ENCODE results near the gene SLC6A7. TPM values are rescaled to one million over a fixed set of nuclear protein-coding genes. Genes with fewer than 3 reads are reported as not detected.

SLC6A7 gene
- total and polyA plus RNA-seq, 9 donors, result 0.31 to 1.3 (median 0.75) TPM

DNA sequence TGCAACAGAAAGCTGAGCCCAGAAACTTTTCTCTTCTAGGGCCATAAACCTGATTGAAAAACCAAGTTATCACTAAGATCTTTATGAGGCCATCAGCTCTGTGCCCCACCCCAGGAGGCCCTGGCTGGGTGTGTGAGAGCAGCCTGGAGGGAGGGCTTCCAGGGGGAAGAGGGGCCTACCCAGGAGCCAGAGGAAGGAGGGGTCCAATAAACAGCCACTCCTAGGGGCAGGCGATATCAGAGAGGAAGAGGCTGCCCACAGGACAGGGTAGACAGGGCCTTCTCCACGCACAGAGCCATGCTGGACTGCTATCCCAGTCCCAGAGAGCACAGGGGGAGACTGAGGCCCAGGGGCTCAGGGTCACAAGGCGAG, 27.7 kb upstream of the SLC6A7 start:
- peaks cover 10% of the 10 kb centered on the region for H3K27me3 ChIP-seq (ENCODE audit: control insufficient read depth, insufficient read depth, low read length)
- no peak overlapping the region for H3K4me3 ChIP-seq (ENCODE audit: low read length)
- H3K4me1 ChIP-seq (ENCODE audit: control insufficient read depth, insufficient read depth, low read length), result peaks cover 82% of the 10 kb centered on the region
- no peak overlapping the region for H3K27ac ChIP-seq (ENCODE audit: low read length)
- H3K36me3 ChIP-seq (ENCODE audit: control insufficient read depth, insufficient read depth, low read length), result no peaks in the 10 kb centered on the region
- WGBS (ENCODE audit: insufficient coverage), result 84% methylated on average over 3 of the region's 3 CpGs
- no peak for DNase-seq
- no peaks in the 10 kb centered on the region for H3K9me3 ChIP-seq (replicated peaks; ENCODE audit: control insufficient read depth, low read depth, low read length)

- H3K4me1 ChIP-seq (ENCODE audit: control insufficient read depth, insufficient read depth, low read length), result peaks cover 74% of the 10 kb centered on the region
Observed at GRCh38 chr5:150163035-150163434, 26.8 kb upstream of the SLC6A7 start.

DNA sequence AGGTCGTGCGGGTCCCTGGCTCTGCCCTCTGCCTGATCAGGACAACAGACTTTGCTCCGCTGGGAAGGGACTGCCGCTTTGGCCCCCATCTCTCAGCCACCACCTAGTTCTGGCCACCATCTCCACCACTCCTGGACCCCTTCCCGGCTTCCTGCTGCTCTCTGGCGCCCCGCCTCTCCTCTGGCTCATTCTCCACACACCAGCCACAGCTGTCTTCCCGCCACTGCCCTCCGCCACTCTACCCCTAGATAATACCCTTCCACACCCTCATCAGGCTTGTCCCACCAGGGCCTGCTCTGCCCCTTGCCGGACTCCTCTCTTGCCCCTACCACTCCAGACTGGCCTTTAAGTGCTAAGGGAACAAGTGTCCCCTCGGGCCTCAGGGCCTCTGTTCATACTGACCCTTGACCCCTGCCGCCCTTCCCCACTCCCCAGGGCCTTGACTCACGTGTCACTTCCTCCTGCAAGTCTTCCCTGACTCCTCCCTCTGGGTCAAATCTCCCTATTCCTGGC, 26.3 kb upstream of the SLC6A7 start:
- peaks cover 22% of the 10 kb centered on the region for H3K27me3 ChIP-seq (ENCODE audit: control insufficient read depth, insufficient read depth, low read length)
- H3K4me1 ChIP-seq (ENCODE audit: control insufficient read depth, insufficient read depth, low read length), result peaks cover 72% of the 10 kb centered on the region
- no peaks in the 10 kb centered on the region for H3K9me3 ChIP-seq (replicated peaks; ENCODE audit: control insufficient read depth, low read depth, low read length)
- peak overlapping the region; percentile 47 for H3K27ac ChIP-seq (ENCODE audit: low read length)
- H3K36me3 ChIP-seq (ENCODE audit: control insufficient read depth, insufficient read depth, low read length), result no peaks in the 10 kb centered on the region
- H3K4me3 ChIP-seq (ENCODE audit: low read length), result no peak overlapping the region
- WGBS (ENCODE audit: insufficient coverage), result 14% methylated on average over 13 of the region's 13 CpGs
- peak; percentile 88 for DNase-seq

More at GRCh38 chr5:150163035-150163434, 26.8 kb upstream of the SLC6A7 start:
- Histone ChIP-seq H3K36me3 (ENCODE audit: control insufficient read depth, insufficient read depth, low read length) (no peaks in the 10 kb centered on the region), H3K4me3 (ENCODE audit: low read length) (no peak overlapping the region), H3K9me3 (replicated peaks; ENCODE audit: control insufficient read depth, low read depth, low read length) (no peaks in the 10 kb centered on the region), H3K27ac (ENCODE audit: low read length) (peak overlapping the region; percentile 47), H3K27me3 (ENCODE audit: control insufficient read depth, insufficient read depth, low read length) (peaks cover 19% of the 10 kb centered on the region)
- no peak for DNase-seq
- no CpG with 5 or more reads among the region's 3 CpGs for WGBS (ENCODE audit: insufficient coverage)

- Histone ChIP-seq H3K36me3 (ENCODE audit: control insufficient read depth, insufficient read depth, low read length) (no peaks in the 10 kb centered on the region), H3K4me3 (ENCODE audit: low read length) (no peak overlapping the region), H3K4me1 (ENCODE audit: control insufficient read depth, insufficient read depth, low read length) (peaks cover 70% of the 10 kb centered on the region), H3K27ac (ENCODE audit: low read length) (peak overlapping the region; percentile 47), H3K9me3 (replicated peaks; ENCODE audit: control insufficient read depth, low read depth, low read length) (no peaks in the 10 kb centered on the region), H3K27me3 (ENCODE audit: control insufficient read depth, insufficient read depth, low read length) (peaks cover 30% of the 10 kb centered on the region)
- DNase-seq, result peak; percentile 96
- WGBS (ENCODE audit: insufficient coverage), result 37% methylated on average over 4 of the region's 6 CpGs
Observed at GRCh38 chr5:150164211-150164980, 25.5 kb upstream of the SLC6A7 start.

- 63% methylated on average over 22 of the region's 27 CpGs for WGBS (ENCODE audit: insufficient coverage)
Observed at GRCh38 chr5:150166037-150166649, 23.7 kb upstream of the SLC6A7 start.

DNA sequence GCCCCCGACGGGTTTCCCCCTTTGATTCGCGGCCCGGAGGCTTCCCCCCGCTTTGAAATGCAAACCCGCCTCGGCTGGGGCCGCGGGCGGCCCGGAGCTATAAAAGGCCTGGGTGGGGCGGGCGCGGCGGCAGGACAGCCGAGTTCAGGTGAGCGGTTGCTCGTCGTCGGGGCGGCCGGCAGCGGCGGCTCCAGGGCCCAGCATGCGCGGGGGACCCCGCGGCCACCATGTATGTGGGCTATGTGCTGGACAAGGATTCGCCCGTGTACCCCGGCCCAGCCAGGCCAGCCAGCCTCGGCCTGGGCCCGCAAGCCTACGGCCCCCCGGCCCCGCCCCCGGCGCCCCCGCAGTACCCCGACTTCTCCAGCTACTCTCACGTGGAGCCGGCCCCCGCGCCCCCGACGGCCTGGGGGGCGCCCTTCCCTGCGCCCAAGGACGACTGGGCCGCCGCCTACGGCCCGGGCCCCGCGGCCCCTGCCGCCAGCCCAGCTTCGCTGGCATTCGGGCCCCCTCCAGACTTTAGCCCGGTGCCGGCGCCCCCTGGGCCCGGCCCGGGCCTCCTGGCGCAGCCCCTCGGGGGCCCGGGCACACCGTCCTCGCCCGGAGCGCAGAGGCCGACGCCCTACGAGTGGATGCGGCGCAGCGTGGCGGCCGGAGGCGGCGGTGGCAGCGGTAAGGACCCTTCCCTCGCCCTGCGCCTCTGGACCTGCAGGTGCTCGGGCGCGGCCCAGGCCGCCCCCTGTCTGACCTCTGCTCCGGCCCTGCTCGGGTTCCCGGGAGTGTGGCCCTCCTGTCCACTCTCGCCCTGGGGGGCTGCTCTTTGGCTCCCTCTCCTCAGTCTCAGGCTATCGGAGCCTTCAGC, 23.0 kb upstream of the SLC6A7 start, which contains the start of gene CDX1:
TSS of gene CDX1 (plus strand) at position 129 of the 862 bp plus-strand sequence. CDS start at position 228, 99 bp downstream.
- no peaks in the 10 kb centered on the region for H3K9me3 ChIP-seq (replicated peaks; ENCODE audit: control insufficient read depth, low read depth, low read length)
- WGBS (ENCODE audit: insufficient coverage), result 40% methylated on average over 72 of the region's 93 CpGs
- DNase-seq, result no peak
- H3K4me1 ChIP-seq (ENCODE audit: control insufficient read depth, insufficient read depth, low read length), result peaks cover 48% of the 10 kb centered on the region
- peak within 1 kb of the TSS; percentile 47 for H3K27ac ChIP-seq (ENCODE audit: low read length)
- H3K4me3 ChIP-seq (ENCODE audit: low read length), result no peak within 1 kb of the TSS
- H3K36me3 ChIP-seq (ENCODE audit: control insufficient read depth, insufficient read depth, low read length), result no peaks in the 10 kb centered on the region
- H3K27me3 ChIP-seq (ENCODE audit: control insufficient read depth, insufficient read depth, low read length), result peaks cover 44% of the 10 kb centered on the region

More at GRCh38 chr5:150166037-150166649, 23.7 kb upstream of the SLC6A7 start:
- Histone ChIP-seq H3K27me3 (ENCODE audit: control insufficient read depth, insufficient read depth, low read length) (peaks cover 44% of the 10 kb centered on the region), H3K27ac (ENCODE audit: low read length) (peak overlapping the region; percentile 25), H3K4me1 (ENCODE audit: control insufficient read depth, insufficient read depth, low read length) (peaks cover 55% of the 10 kb centered on the region), H3K36me3 (ENCODE audit: control insufficient read depth, insufficient read depth, low read length) (no peaks in the 10 kb centered on the region), H3K9me3 (replicated peaks; ENCODE audit: control insufficient read depth, low read depth, low read length) (no peaks in the 10 kb centered on the region), H3K4me3 (ENCODE audit: low read length) (no peak overlapping the region)
- DNase-seq, result no peak

- DNase-seq, result no peak
- no peaks in the 10 kb centered on the region for H3K36me3 ChIP-seq (ENCODE audit: control insufficient read depth, insufficient read depth, low read length)
- H3K4me1 ChIP-seq (ENCODE audit: control insufficient read depth, insufficient read depth, low read length), result peaks cover 45% of the 10 kb centered on the region
- no peak overlapping the region for H3K27ac ChIP-seq (ENCODE audit: low read length)
- H3K4me3 ChIP-seq (ENCODE audit: low read length), result no peak overlapping the region
- peaks cover 44% of the 10 kb centered on the region for H3K27me3 ChIP-seq (ENCODE audit: control insufficient read depth, insufficient read depth, low read length)
- no peaks in the 10 kb centered on the region for H3K9me3 ChIP-seq (replicated peaks; ENCODE audit: control insufficient read depth, low read depth, low read length)
- WGBS (ENCODE audit: insufficient coverage), result 73% methylated on average over 15 of the region's 15 CpGs
Observed at GRCh38 chr5:150167512-150167850, 22.4 kb upstream of the SLC6A7 start.

DNA sequence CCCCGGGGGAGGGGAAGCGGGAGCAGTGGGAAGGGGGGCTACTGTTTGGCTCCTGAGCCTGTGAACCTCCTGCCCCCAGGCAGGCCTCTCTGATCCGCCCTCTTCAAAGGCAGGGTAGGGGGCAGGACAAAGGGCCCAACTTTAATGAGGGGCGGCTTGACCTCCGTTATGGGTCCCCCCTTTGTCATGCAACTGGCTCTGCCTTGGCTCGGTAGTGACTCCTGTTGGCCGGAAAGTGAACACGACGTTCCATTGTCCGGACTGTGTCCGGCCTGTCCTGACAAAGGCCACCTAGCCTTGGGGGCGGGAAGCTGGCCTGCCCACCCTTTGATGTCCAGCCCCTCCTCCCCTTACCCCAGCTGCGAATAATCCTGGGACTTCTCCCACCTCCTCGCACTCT, 22.0 kb upstream of the SLC6A7 start:
- WGBS (ENCODE audit: insufficient coverage), result 81% methylated on average over 14 of the region's 14 CpGs
- Histone ChIP-seq H3K9me3 (replicated peaks; ENCODE audit: control insufficient read depth, low read depth, low read length) (no peaks in the 10 kb centered on the region), H3K36me3 (ENCODE audit: control insufficient read depth, insufficient read depth, low read length) (no peaks in the 10 kb centered on the region), H3K27me3 (ENCODE audit: control insufficient read depth, insufficient read depth, low read length) (peaks cover 44% of the 10 kb centered on the region), H3K27ac (ENCODE audit: low read length) (no peak overlapping the region), H3K4me1 (ENCODE audit: control insufficient read depth, insufficient read depth, low read length) (peaks cover 47% of the 10 kb centered on the region), H3K4me3 (ENCODE audit: low read length) (no peak overlapping the region)
- no peak for DNase-seq

DNA sequence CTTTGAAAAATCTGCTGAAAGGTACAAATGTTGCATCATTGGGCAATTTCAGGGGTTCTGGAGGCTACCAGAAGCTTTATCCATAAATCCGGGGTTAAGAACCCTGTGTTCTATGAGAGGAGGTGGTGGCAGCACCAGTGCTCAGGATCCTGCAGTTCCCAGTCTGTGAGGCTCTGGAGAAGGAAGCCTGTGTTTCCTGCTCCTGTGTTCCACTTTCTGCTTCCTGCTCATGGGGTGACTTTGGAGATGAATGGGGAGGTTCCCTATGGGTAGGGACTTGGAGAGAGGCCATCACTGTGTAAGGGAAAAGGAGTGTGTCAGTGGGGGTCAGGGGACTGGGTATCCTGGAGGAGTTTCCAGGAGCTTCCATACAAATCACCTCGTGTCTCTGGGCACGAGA, 21.0 kb upstream of the SLC6A7 start:
- Histone ChIP-seq H3K4me1 (ENCODE audit: control insufficient read depth, insufficient read depth, low read length) (peaks cover 37% of the 10 kb centered on the region), H3K27ac (ENCODE audit: low read length) (no peak overlapping the region), H3K4me3 (ENCODE audit: low read length) (no peak overlapping the region), H3K9me3 (replicated peaks; ENCODE audit: control insufficient read depth, low read depth, low read length) (no peaks in the 10 kb centered on the region), H3K27me3 (ENCODE audit: control insufficient read depth, insufficient read depth, low read length) (peaks cover 44% of the 10 kb centered on the region), H3K36me3 (ENCODE audit: control insufficient read depth, insufficient read depth, low read length) (no peaks in the 10 kb centered on the region)
- WGBS (ENCODE audit: insufficient coverage), result 80% methylated on average over 1 of the region's 3 CpGs
- no peak for DNase-seq

- Histone ChIP-seq H3K4me1 (ENCODE audit: control insufficient read depth, insufficient read depth, low read length) (peaks cover 37% of the 10 kb centered on the region), H3K27me3 (ENCODE audit: control insufficient read depth, insufficient read depth, low read length) (peaks cover 34% of the 10 kb centered on the region), H3K9me3 (replicated peaks; ENCODE audit: control insufficient read depth, low read depth, low read length) (no peaks in the 10 kb centered on the region), H3K36me3 (ENCODE audit: control insufficient read depth, insufficient read depth, low read length) (no peaks in the 10 kb centered on the region), H3K27ac (ENCODE audit: low read length) (no peak overlapping the region), H3K4me3 (ENCODE audit: low read length) (no peak overlapping the region)
- no peak for DNase-seq
- WGBS (ENCODE audit: insufficient coverage), result 71% methylated on average over 1 of the region's 1 CpG
Observed at GRCh38 chr5:150172145-150172544, 17.7 kb upstream of the SLC6A7 start.
